GM21576 (cell line): ENCODE data around the gene NFIB.

Experiments used
- ATAC-seq: cut with Tn5 transposase; IDR thresholded peaks from one replicate; pipeline ENCODE4 v1.9.1; 2021; ENCODE audit warnings: mild to moderate bottlenecking, moderate library complexity; ENCODE audit not compliant: unreplicated experiment

Gene NFIB

GRCh38 chr9:14192556-14192955 is 121.4 kb downstream of the NFIB start:
- ATAC-seq: no peak

- no peak for ATAC-seq
Measured at GRCh38 chr9:14191512-14191911, 122.4 kb downstream of the NFIB start.

- no peak for ATAC-seq
Measured at GRCh38 chr9:14190240-14190639, 123.7 kb downstream of the NFIB start.

- no peak for ATAC-seq
Measured at GRCh38 chr9:14189578-14189977, 124.4 kb downstream of the NFIB start.

GRCh38 chr9:14189146-14189545 is 124.8 kb downstream of the NFIB start:
- ATAC-seq: no peak

GRCh38 chr9:14188538-14188937 is 125.4 kb downstream of the NFIB start:
- ATAC-seq: no peak

GRCh38 chr9:14188011-14188410 is 125.9 kb downstream of the NFIB start:
- no peak for ATAC-seq

GRCh38 chr9:14186096-14186495 is 127.8 kb downstream of the NFIB start:
- ATAC-seq: no peak

- no peak for ATAC-seq
Measured at GRCh38 chr9:14185016-14185415, 128.9 kb downstream of the NFIB start.

GRCh38 chr9:14183001-14183400 is 130.9 kb downstream of the NFIB start:
- ATAC-seq: no peak

- no peak for ATAC-seq
Measured at GRCh38 chr9:14180960-14181537, 132.9 kb downstream of the NFIB start.

GRCh38 chr9:14180093-14180959 is 133.6 kb downstream of the NFIB start:
- no peak for ATAC-seq

GRCh38 chr9:14179449-14179848 is 134.5 kb downstream of the NFIB start:
- ATAC-seq: no peak

GRCh38 chr9:14175778-14176177 is 138.2 kb downstream of the NFIB start:
- no peak for ATAC-seq

- ATAC-seq: no peak
Measured at GRCh38 chr9:14173713-14174112, 140.2 kb downstream of the NFIB start.

GRCh38 chr9:14170973-14171596 is 142.9 kb downstream of the NFIB start:
- no peak for ATAC-seq

GRCh38 chr9:14170392-14170931 is 143.5 kb downstream of the NFIB start:
- ATAC-seq: no peak

- ATAC-seq: no peak
Measured at GRCh38 chr9:14168381-14168780, 145.6 kb downstream of the NFIB start.

GRCh38 chr9:14165376-14166035 is 148.4 kb downstream of the NFIB start:
- no peak for ATAC-seq

- ATAC-seq: no peak
Measured at GRCh38 chr9:14164908-14165307, 149.0 kb downstream of the NFIB start.
